ENCODE results near the gene LEUTX.

- TF ChIP-seq, protein P1, sequence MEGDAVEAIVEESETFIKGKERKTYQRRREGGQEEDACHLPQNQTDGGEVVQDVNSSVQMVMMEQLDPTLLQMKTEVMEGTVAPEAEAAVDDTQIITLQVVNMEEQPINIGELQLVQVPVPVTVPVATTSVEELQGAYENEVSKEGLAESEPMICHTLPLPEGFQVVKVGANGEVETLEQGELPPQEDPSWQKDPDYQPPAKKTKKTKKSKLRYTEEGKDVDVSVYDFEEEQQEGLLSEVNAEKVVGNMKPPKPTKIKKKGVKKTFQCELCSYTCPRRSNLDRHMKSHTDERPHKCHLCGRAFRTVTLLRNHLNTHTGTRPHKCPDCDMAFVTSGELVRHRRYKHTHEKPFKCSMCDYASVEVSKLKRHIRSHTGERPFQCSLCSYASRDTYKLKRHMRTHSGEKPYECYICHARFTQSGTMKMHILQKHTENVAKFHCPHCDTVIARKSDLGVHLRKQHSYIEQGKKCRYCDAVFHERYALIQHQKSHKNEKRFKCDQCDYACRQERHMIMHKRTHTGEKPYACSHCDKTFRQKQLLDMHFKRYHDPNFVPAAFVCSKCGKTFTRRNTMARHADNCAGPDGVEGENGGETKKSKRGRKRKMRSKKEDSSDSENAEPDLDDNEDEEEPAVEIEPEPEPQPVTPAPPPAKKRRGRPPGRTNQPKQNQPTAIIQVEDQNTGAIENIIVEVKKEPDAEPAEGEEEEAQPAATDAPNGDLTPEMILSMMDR (IDR thresholded peaks at IDR 0.05) = no peak
- TF ChIP-seq POLR2A (IDR thresholded peaks at IDR 0.05) = no peak
Measured at GRCh38 chr19:39752795-39753194, 25.9 kb upstream of the LEUTX start.

Data from right lobe of liver (tissue), 4 donors.